Activated CD8-positive, alpha-beta memory T cell treated with anti-CD3 and anti-CD28 coated beads, Interleukin-2, amount 10 ng/mL, durations not matched to agents 7 days and 5 days (primary cell): ENCODE measurements around the gene MALAT1. TPM values are rescaled to one million over a fixed set of nuclear protein-coding genes. Genes with fewer than 3 reads are reported as not detected.

ENCODE experiments used
- ATAC-seq: fragments of 150-1000 bp; cut with Tn5 transposase; one replicate; pipeline ENCODE4 v1.10.0; 2021; ENCODE audit warnings: moderate library complexity
- CTCF ChIA-PET: fragments of 350-600 bp; sonication (Branson Sonifier 250); formaldehyde crosslinking; loops from one replicate; lab custom pipeline; 2021; ENCODE audit warnings: antibody characterized with exemption; lab: Charles Lee
- DNase-seq: peaks from one replicate; pipeline ENCODE4 v3.0.0-alpha.2; 2020
- H3K27ac Mint-ChIP-seq: one replicate; pipeline ENCODE4 v1.8.0; 2021; ENCODE audit warnings: mild to moderate bottlenecking, mixed read lengths
- H3K27me3 Mint-ChIP-seq: one replicate; pipeline ENCODE4 v1.8.0; 2021; ENCODE audit warnings: mixed read lengths
- H3K36me3 Mint-ChIP-seq: one replicate; pipeline ENCODE4 v1.8.0; 2021; ENCODE audit warnings: mild to moderate bottlenecking, mixed read lengths
- H3K4me1 Mint-ChIP-seq: one replicate; pipeline ENCODE4 v1.8.0; 2021; ENCODE audit warnings: mixed read lengths
- H3K4me3 Mint-ChIP-seq: one replicate; pipeline ENCODE4 v1.8.0; 2021; ENCODE audit warnings: mild to moderate bottlenecking, moderate library complexity, mixed read lengths
- H3K9me3 Mint-ChIP-seq: one replicate; pipeline ENCODE4 v1.8.0; 2022; ENCODE audit warnings: low read depth, mixed read lengths
- total RNA-seq, 2 experiments: library from RNA; stranded (reverse); gene quantifications; one replicate each; pipeline ENCODE4 v1.2.3, GENCODE V29; 2021

Gene MALAT1
- total RNA-seq, 2 experiments from 2014 or later, result 4,026 to 5,234 TPM

DNA sequence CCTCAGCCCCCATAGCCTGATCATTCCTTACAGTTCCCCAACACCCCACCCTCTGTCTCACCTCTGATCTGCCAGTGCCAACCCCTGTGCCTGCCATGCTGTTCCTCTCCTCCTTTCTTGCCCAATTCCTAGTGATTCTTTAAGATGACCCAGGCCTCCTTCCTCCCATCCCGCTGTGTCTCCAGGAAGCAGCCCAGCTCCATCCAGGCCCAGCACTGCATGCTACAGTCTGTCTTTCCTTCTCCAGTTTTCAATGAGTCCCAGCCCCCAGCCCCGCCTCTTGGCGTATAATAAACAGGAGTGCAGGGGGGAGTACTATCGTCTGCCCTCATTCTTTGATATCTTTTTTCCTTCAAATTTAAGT is 47.0 kb downstream of the MALAT1 start:
- H3K4me1 Mint-ChIP-seq, result peaks cover 35% of the 10 kb centered on the region
- ATAC-seq, result no peak
- H3K36me3 Mint-ChIP-seq, result peaks cover 10% of the 10 kb centered on the region
- no peak for DNase-seq
- no peaks in the 10 kb centered on the region for H3K27me3 Mint-ChIP-seq
- CTCF ChIA-PET, result interaction anchor here (1.1 to 19.4 kb wide), 3 partner anchors 20 to 216 kb away, joined by 4 to 388 read pairs (median 209); partner anchors contain the start of genes FAM89B, KCNK7, LTBP3 and ZNRD2
- peak overlapping the region; percentile 67 for H3K4me3 Mint-ChIP-seq
- peak overlapping the region; percentile 37 for H3K27ac Mint-ChIP-seq
- no peaks in the 10 kb centered on the region for H3K9me3 Mint-ChIP-seq

DNA sequence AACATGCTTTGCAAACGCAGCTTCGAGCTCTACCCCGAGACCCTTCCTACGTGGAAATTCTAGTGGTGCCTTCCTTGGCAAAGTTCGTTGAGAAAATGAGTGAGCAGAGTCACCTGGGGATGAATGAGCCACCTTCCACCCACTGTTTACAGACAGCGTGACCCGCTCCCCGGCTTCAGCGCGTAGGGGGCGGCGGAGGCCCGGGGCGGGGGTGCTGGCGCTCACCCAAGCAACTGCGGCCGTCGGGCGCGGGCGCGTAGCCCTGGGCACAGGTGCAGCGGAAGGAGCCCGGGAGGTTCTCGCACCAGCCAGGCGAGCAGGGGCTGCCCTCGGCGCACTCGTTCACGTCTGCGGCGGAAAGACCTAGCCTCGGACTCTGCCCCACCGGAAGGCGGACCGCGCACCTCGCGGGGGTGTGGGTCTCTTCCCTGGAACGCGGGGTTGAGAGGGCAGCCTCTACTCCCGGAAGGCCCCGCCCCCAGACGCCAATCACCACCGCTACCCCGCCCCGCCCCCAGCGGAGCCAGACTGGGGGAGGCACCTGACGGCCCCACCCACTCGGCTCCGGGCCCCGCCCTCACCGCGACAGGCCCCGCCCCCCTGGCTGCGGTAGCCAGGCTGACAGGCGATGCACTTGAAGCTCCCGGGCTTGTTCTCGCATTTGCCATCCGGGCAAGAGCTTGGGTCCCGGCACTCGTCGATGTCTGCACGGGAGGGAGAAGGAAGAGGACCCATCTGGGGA is 47.5 kb downstream of the MALAT1 start:
- Mint-ChIP-seq H3K9me3 (no peaks in the 10 kb centered on the region), H3K27me3 (no peaks in the 10 kb centered on the region), H3K27ac (peak overlapping the region; percentile 80)

DNA sequence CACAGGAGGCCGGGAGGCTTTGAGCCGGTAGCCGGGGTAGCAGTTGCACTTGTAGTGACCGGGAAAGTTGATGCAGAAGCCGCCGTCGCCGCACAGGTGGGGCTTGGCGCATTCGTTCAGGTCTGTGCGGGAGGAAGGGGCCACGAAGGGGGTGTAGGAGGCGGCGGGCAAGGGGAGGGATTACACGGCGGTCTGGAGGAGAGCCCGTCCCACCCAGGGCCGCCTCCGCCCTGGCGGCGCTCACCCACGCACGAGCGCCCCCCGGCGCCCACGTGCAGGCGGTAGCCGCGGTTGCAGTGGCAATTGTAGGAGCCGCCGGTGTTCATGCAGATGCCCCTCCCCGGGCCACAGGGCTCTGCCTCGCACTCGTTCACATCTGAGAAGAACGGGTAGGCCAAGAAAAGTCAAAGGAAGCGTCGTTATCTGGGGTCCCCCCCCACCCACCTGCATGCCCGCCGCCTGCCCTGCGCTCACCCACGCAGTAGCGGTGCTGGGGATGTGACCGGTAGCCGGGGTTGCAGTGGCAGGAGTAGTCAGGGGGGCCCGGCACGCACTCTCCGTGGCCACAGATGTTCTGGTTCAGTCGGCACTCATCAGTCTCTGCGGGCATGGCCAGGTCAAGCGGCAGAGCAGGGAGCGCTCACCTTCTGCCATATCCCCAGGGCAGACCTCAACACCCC is 48.7 kb downstream of the MALAT1 start:
- Mint-ChIP-seq H3K27me3 (no peaks in the 10 kb centered on the region), H3K4me3 (no peak overlapping the region), H3K27ac (peak overlapping the region; percentile 23), H3K9me3 (no peaks in the 10 kb centered on the region), H3K4me1 (peaks cover 43% of the 10 kb centered on the region), H3K36me3 (peaks cover 17% of the 10 kb centered on the region)
- ATAC-seq (no peak), DNase-seq (no peak)
- CTCF ChIA-PET, result interaction anchor here (0.9 to 19.4 kb wide), 4 partner anchors 19 to 90 kb away, joined by 3 to 388 read pairs (median 106); partner anchors contain the start of genes FAM89B, KCNK7, LTBP3 and SIPA1

More for the DNA sequence above, 47.5 kb downstream of the MALAT1 start:
- DNase-seq (peak; percentile 98), ATAC-seq (peak; percentile 92)
- Mint-ChIP-seq H3K4me1 (peaks cover 34% of the 10 kb centered on the region), H3K4me3 (peak overlapping the region; percentile 67), H3K36me3 (peaks cover 13% of the 10 kb centered on the region)
- CTCF ChIA-PET, result interaction anchor here (0.6 to 19.4 kb wide), 6 partner anchors 20 to 216 kb away, joined by 3 to 388 read pairs (median 4); partner anchors contain the start of genes FAM89B, KCNK7, LTBP3 and SIPA1

DNA sequence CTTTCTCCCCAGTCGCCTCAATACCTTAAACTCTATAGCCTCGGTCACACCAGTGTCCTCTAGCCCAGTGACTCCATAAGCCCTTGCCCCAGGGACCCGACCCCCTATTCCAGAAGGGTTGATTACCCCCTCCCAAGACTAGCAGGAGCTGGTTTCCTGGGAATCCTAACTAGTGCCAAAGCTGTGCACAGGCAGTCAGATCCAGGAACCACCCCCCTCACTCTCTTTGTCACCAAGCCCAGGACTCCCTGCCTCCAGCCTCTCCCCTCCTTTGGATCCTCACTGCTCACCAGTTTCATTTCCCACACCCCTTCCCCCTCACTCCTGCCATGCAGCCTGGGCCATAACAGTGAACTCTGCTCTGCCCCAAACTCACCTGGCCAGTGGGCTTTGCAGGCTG is 49.5 kb downstream of the MALAT1 start:
- Mint-ChIP-seq H3K27ac (no peak overlapping the region), H3K4me3 (no peak overlapping the region), H3K4me1 (peaks cover 50% of the 10 kb centered on the region), H3K36me3 (peaks cover 16% of the 10 kb centered on the region), H3K27me3 (no peaks in the 10 kb centered on the region), H3K9me3 (no peaks in the 10 kb centered on the region)
- no peak for ATAC-seq
- DNase-seq, result no peak
- CTCF ChIA-PET, result interaction anchor here (1.0 to 19.4 kb wide), 3 partner anchors 8 to 46 kb away, joined by 3 to 388 read pairs (median 6); partner anchors contain the start of genes FAM89B, LTBP3 and ZNRD2

DNA sequence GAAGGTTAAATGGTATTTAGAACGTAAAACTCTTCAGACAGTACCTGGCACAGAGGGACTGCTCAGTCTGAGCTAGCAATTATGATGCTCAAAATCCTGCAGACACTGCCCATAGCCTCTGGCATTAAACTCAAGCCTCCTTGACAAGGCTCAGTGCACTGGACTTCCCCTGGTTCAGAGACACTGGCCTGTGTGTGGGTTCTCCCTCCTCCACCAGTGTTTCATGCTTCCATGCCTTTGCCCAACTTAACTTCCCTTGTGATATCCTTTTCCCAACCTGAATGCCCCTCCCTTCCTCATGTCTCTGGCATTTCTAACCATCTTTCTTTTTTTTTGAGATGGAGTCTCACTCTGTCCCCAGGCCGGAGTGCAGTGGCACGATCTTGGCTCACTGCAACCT is 50.3 kb downstream of the MALAT1 start:
- Mint-ChIP-seq H3K4me1 (peaks cover 52% of the 10 kb centered on the region), H3K27ac (no peak overlapping the region), H3K4me3 (no peak overlapping the region), H3K9me3 (no peaks in the 10 kb centered on the region), H3K36me3 (peaks cover 16% of the 10 kb centered on the region), H3K27me3 (no peaks in the 10 kb centered on the region)
- no peak for DNase-seq
- CTCF ChIA-PET, result interaction anchor here (0.7 to 19.4 kb wide), 4 partner anchors 9 to 147 kb away, joined by 3 to 388 read pairs (median 6); partner anchors contain the start of genes FAM89B, LTBP3 and ZNRD2
- ATAC-seq, result no peak

DNA sequence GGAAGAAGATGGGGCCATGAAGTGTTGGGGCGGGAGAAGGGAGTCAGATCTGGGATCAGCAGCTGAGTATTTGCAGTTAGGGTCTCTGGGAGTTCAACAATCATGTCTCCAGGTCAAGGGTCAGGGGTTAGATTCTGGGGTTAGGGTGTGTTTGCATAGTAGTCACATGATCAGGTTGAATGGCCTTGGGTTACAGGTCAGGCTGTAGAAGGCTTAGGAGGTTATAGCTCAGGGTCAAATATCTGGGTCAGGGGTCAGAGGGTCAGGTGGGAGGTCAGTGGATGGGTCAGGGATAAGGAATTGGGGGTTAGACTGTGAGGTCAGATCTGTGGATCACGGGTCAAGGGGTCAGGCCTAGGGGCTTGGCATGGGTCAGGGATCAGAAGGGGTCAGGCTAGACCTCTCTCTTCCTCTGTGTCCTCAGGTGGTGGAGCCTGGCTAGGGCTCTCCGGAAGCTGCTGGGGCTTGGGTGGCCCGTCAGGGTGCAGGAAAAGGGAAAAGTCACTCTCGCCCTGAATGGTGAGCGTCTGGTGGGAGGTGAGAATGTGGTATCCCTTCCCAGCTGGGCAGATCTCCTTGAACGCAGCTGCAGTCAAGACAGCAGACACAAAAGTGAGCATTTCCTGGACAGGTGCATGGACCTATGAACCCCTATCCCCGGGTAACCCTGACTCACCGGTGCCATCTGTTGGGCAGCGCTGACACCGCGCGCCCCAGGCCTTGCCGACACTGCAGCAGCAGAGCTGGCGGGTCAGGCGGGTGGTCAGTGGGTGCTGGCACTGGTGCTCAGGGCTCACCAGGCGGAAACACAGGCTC is 52.9 kb downstream of the MALAT1 start:
- H3K36me3 Mint-ChIP-seq, result peaks cover 16% of the 10 kb centered on the region
- no peaks in the 10 kb centered on the region for H3K27me3 Mint-ChIP-seq
- DNase-seq (peak; percentile 75), ATAC-seq (peak; percentile 56)
- CTCF ChIA-PET, result interaction anchor here (0.5 to 19.4 kb wide), 8 partner anchors 10 to 506 kb away, joined by 3 to 388 read pairs (median 6); partner anchors contain the start of genes FAM89B, LTBP3 and ZNRD2
- H3K4me3 Mint-ChIP-seq, result no peak overlapping the region
- no peaks in the 10 kb centered on the region for H3K9me3 Mint-ChIP-seq
- H3K4me1 Mint-ChIP-seq, result peaks cover 68% of the 10 kb centered on the region
- peak overlapping the region; percentile 58 for H3K27ac Mint-ChIP-seq

DNA sequence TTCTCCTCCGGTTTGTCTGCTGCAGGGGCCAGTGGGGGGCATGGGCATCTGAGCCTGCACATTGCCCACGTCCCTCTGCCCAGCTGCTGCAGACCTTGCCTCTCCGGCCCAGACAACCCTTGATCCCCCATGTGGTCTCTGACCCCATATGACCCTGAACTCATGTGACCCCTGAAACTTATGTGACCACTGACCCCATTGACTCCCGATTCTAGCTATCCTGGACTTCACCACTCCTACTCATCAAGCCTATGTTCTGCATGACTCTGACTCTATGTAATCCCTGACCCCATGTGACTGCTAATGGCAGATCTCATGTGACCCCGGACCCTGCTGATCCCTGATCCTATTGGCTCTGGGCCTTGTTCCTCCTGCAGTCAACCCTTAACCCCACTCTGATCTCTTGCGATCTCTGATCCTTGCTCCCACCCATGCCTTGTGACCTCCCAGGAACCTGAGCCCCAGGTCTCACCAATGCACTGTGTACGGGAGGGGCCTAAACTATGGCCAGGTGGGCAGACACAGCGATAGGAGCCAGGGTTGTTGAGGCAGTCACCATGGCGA is 53.6 kb downstream of the MALAT1 start:
- Mint-ChIP-seq H3K27ac (peak overlapping the region; percentile 58), H3K27me3 (no peaks in the 10 kb centered on the region), H3K36me3 (peaks cover 16% of the 10 kb centered on the region), H3K4me1 (peaks cover 70% of the 10 kb centered on the region), H3K9me3 (no peaks in the 10 kb centered on the region), H3K4me3 (no peak overlapping the region)
- DNase-seq (no peak), ATAC-seq (no peak)
- CTCF ChIA-PET, result interaction anchor here (0.5 to 19.4 kb wide), 8 partner anchors 11 to 506 kb away, joined by 3 to 388 read pairs (median 6); partner anchors contain the start of genes FAM89B, LTBP3 and ZNRD2

DNA sequence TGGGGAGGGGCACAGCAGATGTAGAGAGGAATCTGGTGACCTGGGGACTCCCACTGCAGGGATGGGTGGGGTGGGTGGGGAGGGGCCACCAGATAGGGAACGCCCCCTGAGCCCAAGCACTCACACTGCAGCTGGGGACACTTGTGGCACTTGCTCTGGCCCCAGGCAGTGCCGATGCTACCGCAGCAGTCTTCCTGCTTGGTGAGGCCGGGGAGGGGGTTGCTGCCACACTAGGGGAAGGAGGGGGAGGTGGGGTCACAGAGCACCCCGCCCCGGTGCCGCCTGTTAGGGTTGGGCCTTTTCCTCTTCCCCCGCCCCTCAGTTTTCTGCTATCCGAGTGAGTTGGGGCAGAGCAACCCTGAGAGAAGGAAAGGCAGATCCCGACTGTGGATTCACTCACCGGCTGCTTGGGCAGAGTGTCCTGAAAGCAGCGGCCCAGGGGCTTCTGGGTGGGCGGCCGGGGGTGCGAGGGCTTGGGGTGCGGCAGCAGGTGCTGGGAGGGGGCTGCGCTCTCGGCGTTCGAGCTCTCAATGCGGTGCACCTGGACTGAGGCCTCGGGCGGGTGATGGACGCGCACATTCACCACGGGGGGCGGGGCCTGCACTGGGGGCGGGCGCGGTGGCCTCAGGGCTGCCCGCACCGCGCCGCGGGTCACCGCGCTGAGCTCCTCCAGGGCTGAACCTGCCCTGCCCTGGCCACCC is 54.6 kb downstream of the MALAT1 start:
- Mint-ChIP-seq H3K9me3 (no peaks in the 10 kb centered on the region), H3K4me3 (no peak overlapping the region), H3K4me1 (peaks cover 61% of the 10 kb centered on the region), H3K27ac (peak overlapping the region; percentile 22), H3K27me3 (no peaks in the 10 kb centered on the region), H3K36me3 (peaks cover 16% of the 10 kb centered on the region)
- peak; percentile 73 for ATAC-seq
- CTCF ChIA-PET, result interaction anchor here (3.6 to 19.4 kb wide), 3 partner anchors 12 to 35 kb away, joined by 12 to 388 read pairs (median 42); partner anchors contain the start of genes FAM89B, LTBP3 and ZNRD2
- peak; percentile 88 for DNase-seq

DNA sequence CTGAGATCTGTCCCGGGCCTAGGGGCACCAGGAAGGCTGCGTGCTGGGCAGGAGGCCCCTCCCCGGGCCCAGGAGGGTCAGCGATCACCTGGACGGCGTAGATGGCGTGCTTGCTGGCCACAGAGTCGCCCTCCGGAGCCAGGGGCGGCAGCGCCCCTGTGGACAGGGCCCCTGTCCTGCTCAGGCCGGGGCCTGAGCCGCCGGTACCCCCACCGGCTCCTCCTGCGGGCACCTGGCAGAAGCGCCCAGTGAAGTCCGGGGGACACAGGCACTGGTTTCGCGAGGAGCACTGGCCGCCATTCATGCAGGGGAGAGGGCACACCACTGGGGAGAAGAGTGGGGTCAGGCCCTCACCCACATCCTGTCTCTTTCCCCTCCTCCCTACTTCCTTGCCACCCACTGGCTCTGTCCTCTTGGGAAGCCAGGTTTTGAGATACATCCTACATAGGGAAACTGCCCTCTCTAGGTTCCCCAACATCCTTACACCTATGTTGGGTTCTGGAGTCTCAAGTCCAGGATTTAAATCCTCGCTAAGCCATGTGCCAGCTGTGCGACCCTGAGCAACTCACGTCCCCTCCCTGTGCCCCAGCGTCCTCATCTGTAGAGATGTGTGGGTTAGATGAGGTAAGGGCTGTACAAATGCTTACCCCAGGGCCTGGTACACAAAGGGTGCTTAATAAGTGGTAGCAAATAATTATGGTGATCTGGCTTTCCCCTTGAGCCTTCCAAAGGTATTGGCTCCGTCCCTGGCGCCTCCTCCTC is 55.4 kb downstream of the MALAT1 start:
- peaks cover 58% of the 10 kb centered on the region for H3K4me1 Mint-ChIP-seq
- peaks cover 14% of the 10 kb centered on the region for H3K36me3 Mint-ChIP-seq
- H3K4me3 Mint-ChIP-seq, result no peak overlapping the region
- DNase-seq (no peak), ATAC-seq (no peak)
- H3K9me3 Mint-ChIP-seq, result no peaks in the 10 kb centered on the region
- peak overlapping the region; percentile 74 for H3K27ac Mint-ChIP-seq
- CTCF ChIA-PET, result interaction anchor here (3.4 to 19.4 kb wide), 3 partner anchors 12 to 34 kb away, joined by 12 to 388 read pairs (median 18); partner anchors contain the start of genes FAM89B, LTBP3 and ZNRD2
- H3K27me3 Mint-ChIP-seq, result no peaks in the 10 kb centered on the region

DNA sequence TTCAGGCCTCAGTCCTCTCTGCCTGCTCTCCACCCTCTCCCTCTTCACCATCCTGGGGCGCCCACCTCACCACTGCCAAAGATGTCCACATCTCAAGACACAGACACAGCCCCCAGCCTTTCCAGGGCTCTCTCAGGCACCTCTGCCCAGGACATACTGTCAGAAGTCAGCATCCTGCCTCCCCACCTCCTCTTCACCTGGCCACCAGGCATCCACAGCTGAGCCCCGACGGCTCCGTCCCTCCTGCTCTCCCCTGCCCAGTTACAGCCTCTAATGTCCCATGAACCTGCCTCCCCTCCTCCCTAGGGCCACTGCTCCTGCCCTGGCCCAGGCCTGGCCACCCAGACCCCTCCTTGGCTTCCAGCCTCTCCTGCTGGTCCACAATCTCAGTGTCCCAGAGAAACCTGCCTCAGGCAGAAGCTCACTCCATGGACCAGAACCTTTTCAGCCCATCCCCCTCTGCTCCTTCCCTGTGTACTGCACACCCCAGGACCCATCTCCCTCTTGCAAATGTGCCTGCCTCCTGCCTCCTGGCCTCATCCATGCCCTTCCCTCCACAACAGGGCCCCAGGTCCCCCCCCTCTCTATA is 56.1 kb downstream of the MALAT1 start:
- H3K27ac Mint-ChIP-seq, result peak overlapping the region; percentile 74
- H3K27me3 Mint-ChIP-seq, result no peaks in the 10 kb centered on the region
- CTCF ChIA-PET, result interaction anchor here (3.4 to 19.4 kb wide), 2 partner anchors 11 to 14 kb away, joined by 18 to 388 read pairs; partner anchors contain the start of genes FAM89B, LTBP3 and ZNRD2
- no peaks in the 10 kb centered on the region for H3K9me3 Mint-ChIP-seq
- H3K4me1 Mint-ChIP-seq, result peaks cover 59% of the 10 kb centered on the region
- DNase-seq (no peak), ATAC-seq (no peak)
- no peak overlapping the region for H3K4me3 Mint-ChIP-seq
- peaks cover 11% of the 10 kb centered on the region for H3K36me3 Mint-ChIP-seq
